HG02840 (cell line): ENCODE results near the gene PSMB4.
"Not testable (repeated sequence)": the region's sequence is repeated elsewhere in the genome, so short reads cannot be mapped to it uniquely, and the experiment has no call there.

ENCODE experiments used
- ATAC-seq: cut with Tn5 transposase; IDR thresholded peaks from one replicate; pipeline ENCODE4 v1.9.1; 2021; ENCODE audit warnings: mild to moderate bottlenecking, moderate library complexity, moderate number of reproducible peaks; ENCODE audit not compliant: unreplicated experiment, low FRiP score

PSMB4 gene

GRCh38 chr1:151384584-151384983, 14.8 kb upstream of the PSMB4 start:
- ATAC-seq = no peak

- ATAC-seq = no peak
Observed at GRCh38 chr1:151386002-151386401, 13.4 kb upstream of the PSMB4 start.

- ATAC-seq = not testable (repeated sequence)
Observed at GRCh38 chr1:151390221-151391078, 8.9 kb upstream of the PSMB4 start.

GRCh38 chr1:151391079-151391563, 8.3 kb upstream of the PSMB4 start:
- no peak for ATAC-seq

GRCh38 chr1:151393583-151393982, 5.8 kb upstream of the PSMB4 start:
- ATAC-seq = no peak

- not testable (repeated sequence) for ATAC-seq
Observed at GRCh38 chr1:151396265-151396664, 3.1 kb upstream of the PSMB4 start.

GRCh38 chr1:151401125-151401788, 1.9 kb downstream of the PSMB4 start:
- ATAC-seq = no peak

GRCh38 chr1:151401860-151402259, 2.5 kb downstream of the PSMB4 start:
- ATAC-seq = no peak

GRCh38 chr1:151402764-151403163, 3.4 kb downstream of the PSMB4 start:
- no peak for ATAC-seq

GRCh38 chr1:151403612-151404011, 4.2 kb downstream of the PSMB4 start:
- no peak for ATAC-seq

- ATAC-seq = no peak
Observed at GRCh38 chr1:151405187-151405951, 6.0 kb downstream of the PSMB4 start.

GRCh38 chr1:151406176-151406575, 6.8 kb downstream of the PSMB4 start:
- ATAC-seq = no peak

GRCh38 chr1:151407304-151407703, 7.9 kb downstream of the PSMB4 start:
- no peak for ATAC-seq

- ATAC-seq = no peak
Observed at GRCh38 chr1:151408891-151409290, 9.5 kb downstream of the PSMB4 start.

- ATAC-seq = no peak
Observed at GRCh38 chr1:151411884-151412283, 12.5 kb downstream of the PSMB4 start.

- no peak for ATAC-seq
Observed at GRCh38 chr1:151416231-151416630, 16.9 kb downstream of the PSMB4 start.

- no peak for ATAC-seq
Observed at GRCh38 chr1:151418081-151418480, 18.7 kb downstream of the PSMB4 start.

GRCh38 chr1:151419819-151420218, 20.4 kb downstream of the PSMB4 start:
- ATAC-seq = no peak

- ATAC-seq = no peak
Observed at GRCh38 chr1:151425103-151425502, 25.7 kb downstream of the PSMB4 start.

GRCh38 chr1:151428068-151428467, 28.7 kb downstream of the PSMB4 start:
- ATAC-seq = no peak

GRCh38 chr1:151433827-151434226, 34.5 kb downstream of the PSMB4 start:
- not testable (repeated sequence) for ATAC-seq
